Activated naive CD8-positive, alpha-beta T cell treated with anti-CD3 and anti-CD28 coated beads, Interleukin-2, amount 50 U/mL, for 24 hours (primary cell): ENCODE measurements around the gene PSD4.

Source experiments
- ATAC-seq: fragments of 150-1000 bp; cut with Tn5 transposase; one replicate; pipeline ENCODE4 v1.10.0; 2021
- DNase-seq: peaks from one replicate; pipeline ENCODE4 v3.0.0; 2021
- H3K27ac Mint-ChIP-seq: one replicate; pipeline ENCODE4 v1.8.0; 2021; ENCODE audit warnings: mild to moderate bottlenecking, mixed read lengths
- H3K27me3 Mint-ChIP-seq: one replicate; pipeline ENCODE4 v1.8.0; 2021; ENCODE audit warnings: mixed read lengths
- H3K36me3 Mint-ChIP-seq: one replicate; pipeline ENCODE4 v1.8.0; 2021; ENCODE audit warnings: low read depth, mixed read lengths
- H3K4me1 Mint-ChIP-seq: one replicate; pipeline ENCODE4 v1.8.0; 2021; ENCODE audit warnings: mixed read lengths
- H3K4me3 Mint-ChIP-seq: one replicate; pipeline ENCODE4 v1.8.0; 2021; ENCODE audit warnings: mild to moderate bottlenecking, moderate library complexity, mixed read lengths
- H3K9me3 Mint-ChIP-seq: one replicate; pipeline ENCODE4 v1.8.0; 2021; ENCODE audit warnings: mixed read lengths

PSD4 gene

GRCh38 chr2:113220970-113221708, 47.4 kb downstream of the PSD4 start:
- no peak for ATAC-seq
- no peak for DNase-seq
- Mint-ChIP-seq H3K9me3 (no peaks in the 10 kb centered on the region), H3K4me3 (no peak overlapping the region), H3K27ac (no peak overlapping the region), H3K36me3 (no peaks in the 10 kb centered on the region), H3K27me3 (no peaks in the 10 kb centered on the region), H3K4me1 (peaks cover 18% of the 10 kb centered on the region)

- peaks cover 18% of the 10 kb centered on the region for H3K4me1 Mint-ChIP-seq
- H3K36me3 Mint-ChIP-seq = no peaks in the 10 kb centered on the region
- ATAC-seq = no peak
- H3K9me3 Mint-ChIP-seq = no peaks in the 10 kb centered on the region
- no peak overlapping the region for H3K4me3 Mint-ChIP-seq
- no peaks in the 10 kb centered on the region for H3K27me3 Mint-ChIP-seq
- no peak for DNase-seq
- H3K27ac Mint-ChIP-seq = no peak overlapping the region
These were observed 48.1 kb downstream of the PSD4 start for GRCh38 chr2:113221846-113222245.

GRCh38 chr2:113223813-113224212, 50.0 kb downstream of the PSD4 start:
- Mint-ChIP-seq H3K36me3 (no peaks in the 10 kb centered on the region), H3K4me3 (no peak overlapping the region), H3K4me1 (peaks cover 2% of the 10 kb centered on the region), H3K27me3 (no peaks in the 10 kb centered on the region), H3K27ac (no peak overlapping the region), H3K9me3 (no peaks in the 10 kb centered on the region)
- no peak for ATAC-seq
- no peak for DNase-seq

GRCh38 chr2:113224647-113225236, 51.0 kb downstream of the PSD4 start:
- no peak for DNase-seq
- Mint-ChIP-seq H3K4me1 (peaks cover 2% of the 10 kb centered on the region), H3K27me3 (no peaks in the 10 kb centered on the region), H3K9me3 (no peaks in the 10 kb centered on the region), H3K4me3 (no peak overlapping the region), H3K36me3 (no peaks in the 10 kb centered on the region), H3K27ac (no peak overlapping the region)
- ATAC-seq = no peak

- Mint-ChIP-seq H3K4me3 (no peak overlapping the region), H3K9me3 (no peaks in the 10 kb centered on the region), H3K27ac (no peak overlapping the region), H3K4me1 (peaks cover 7% of the 10 kb centered on the region), H3K27me3 (no peaks in the 10 kb centered on the region), H3K36me3 (no peaks in the 10 kb centered on the region)
- DNase-seq (no peak), ATAC-seq (no peak)
These were observed 51.8 kb downstream of the PSD4 start for GRCh38 chr2:113225263-113226259.

- DNase-seq (no peak), ATAC-seq (no peak)
- Mint-ChIP-seq H3K4me3 (no peak overlapping the region), H3K4me1 (peaks cover 12% of the 10 kb centered on the region), H3K9me3 (no peaks in the 10 kb centered on the region), H3K36me3 (no peaks in the 10 kb centered on the region), H3K27me3 (no peaks in the 10 kb centered on the region), H3K27ac (no peak overlapping the region)
These were observed 52.7 kb downstream of the PSD4 start for GRCh38 chr2:113226462-113226861.

- no peak overlapping the region for H3K4me3 Mint-ChIP-seq
- no peaks in the 10 kb centered on the region for H3K27me3 Mint-ChIP-seq
- no peak overlapping the region for H3K27ac Mint-ChIP-seq
- H3K36me3 Mint-ChIP-seq = no peaks in the 10 kb centered on the region
- peaks cover 12% of the 10 kb centered on the region for H3K4me1 Mint-ChIP-seq
- ATAC-seq (no peak), DNase-seq (no peak)
- no peaks in the 10 kb centered on the region for H3K9me3 Mint-ChIP-seq
These were observed 53.5 kb downstream of the PSD4 start for GRCh38 chr2:113227290-113227689.

GRCh38 chr2:113227698-113228097, 53.9 kb downstream of the PSD4 start:
- no peak for ATAC-seq
- no peak overlapping the region for H3K4me3 Mint-ChIP-seq
- DNase-seq = no peak
- no peaks in the 10 kb centered on the region for H3K27me3 Mint-ChIP-seq
- H3K27ac Mint-ChIP-seq = no peak overlapping the region
- H3K36me3 Mint-ChIP-seq = no peaks in the 10 kb centered on the region
- H3K9me3 Mint-ChIP-seq = no peaks in the 10 kb centered on the region
- peaks cover 12% of the 10 kb centered on the region for H3K4me1 Mint-ChIP-seq

- Mint-ChIP-seq H3K27ac (no peak overlapping the region), H3K4me1 (peaks cover 12% of the 10 kb centered on the region), H3K4me3 (no peak overlapping the region), H3K9me3 (no peaks in the 10 kb centered on the region), H3K36me3 (no peaks in the 10 kb centered on the region), H3K27me3 (no peaks in the 10 kb centered on the region)
- ATAC-seq = no peak
- no peak for DNase-seq
These were observed 54.6 kb downstream of the PSD4 start for GRCh38 chr2:113228351-113228750.

- peaks cover 18% of the 10 kb centered on the region for H3K4me1 Mint-ChIP-seq
- H3K9me3 Mint-ChIP-seq = no peaks in the 10 kb centered on the region
- H3K27me3 Mint-ChIP-seq = no peaks in the 10 kb centered on the region
- H3K36me3 Mint-ChIP-seq = no peaks in the 10 kb centered on the region
- DNase-seq (no peak), ATAC-seq (no peak)
- no peak overlapping the region for H3K27ac Mint-ChIP-seq
- H3K4me3 Mint-ChIP-seq = no peak overlapping the region
These were observed 55.4 kb downstream of the PSD4 start for GRCh38 chr2:113228991-113229716.

GRCh38 chr2:113229795-113230194, 56.0 kb downstream of the PSD4 start:
- H3K27ac Mint-ChIP-seq = no peak overlapping the region
- no peaks in the 10 kb centered on the region for H3K27me3 Mint-ChIP-seq
- no peaks in the 10 kb centered on the region for H3K9me3 Mint-ChIP-seq
- H3K4me3 Mint-ChIP-seq = no peak overlapping the region
- DNase-seq = no peak
- no peaks in the 10 kb centered on the region for H3K36me3 Mint-ChIP-seq
- no peak for ATAC-seq
- peaks cover 21% of the 10 kb centered on the region for H3K4me1 Mint-ChIP-seq

GRCh38 chr2:113230531-113230930, 56.8 kb downstream of the PSD4 start:
- Mint-ChIP-seq H3K4me3 (no peak overlapping the region), H3K4me1 (peaks cover 24% of the 10 kb centered on the region), H3K27ac (peak overlapping the region; percentile 69), H3K36me3 (no peaks in the 10 kb centered on the region), H3K9me3 (no peaks in the 10 kb centered on the region), H3K27me3 (no peaks in the 10 kb centered on the region)
- no peak for DNase-seq
- peak; percentile 9 for ATAC-seq

GRCh38 chr2:113231064-113231463, 57.3 kb downstream of the PSD4 start:
- no peaks in the 10 kb centered on the region for H3K36me3 Mint-ChIP-seq
- ATAC-seq (no peak), DNase-seq (no peak)
- H3K27me3 Mint-ChIP-seq = no peaks in the 10 kb centered on the region
- H3K27ac Mint-ChIP-seq = no peak overlapping the region
- H3K4me1 Mint-ChIP-seq = peaks cover 24% of the 10 kb centered on the region
- H3K9me3 Mint-ChIP-seq = no peaks in the 10 kb centered on the region
- no peak overlapping the region for H3K4me3 Mint-ChIP-seq

GRCh38 chr2:113232123-113232522, 58.4 kb downstream of the PSD4 start:
- H3K4me3 Mint-ChIP-seq = no peak overlapping the region
- no peak overlapping the region for H3K27ac Mint-ChIP-seq
- H3K9me3 Mint-ChIP-seq = no peaks in the 10 kb centered on the region
- peaks cover 4% of the 10 kb centered on the region for H3K36me3 Mint-ChIP-seq
- DNase-seq = no peak
- H3K4me1 Mint-ChIP-seq = peaks cover 29% of the 10 kb centered on the region
- H3K27me3 Mint-ChIP-seq = no peaks in the 10 kb centered on the region
- no peak for ATAC-seq
